ENCODE data around the gene SLC34A2.

The SLC34A2 gene

GRCh38 chr4:25637581-25638220 lies 17.9 kb upstream of the SLC34A2 start:
- ChIA-PET POLR2A (no interaction called here), CTCF (interaction anchor here (1.2 kb wide), 1 partner anchor 130 kb away, joined by 4 read pairs; no protein-coding TSS in a partner anchor)
- TF ChIP-seq CTCF (IDR thresholded peaks at IDR 0.05; ENCODE audit: insufficient read depth, low read length, missing control alignments), result no peak
- DNase-seq (ENCODE audit: low read depth, low spot score), result no peak
- H3K4me3 ChIP-seq (ENCODE audit: low read depth, low read length), result no peak overlapping the region

- no peak for TF ChIP-seq CTCF (IDR thresholded peaks at IDR 0.05; ENCODE audit: insufficient read depth, low read length, missing control alignments)
- POLR2A ChIA-PET, result no interaction called here
- DNase-seq (ENCODE audit: low read depth, low spot score), result no peak
- CTCF ChIA-PET, result interaction anchor here (1.2 kb wide), 1 partner anchor 130 kb away, joined by 4 read pairs; no protein-coding TSS in a partner anchor
- H3K4me3 ChIP-seq (ENCODE audit: low read depth, low read length), result no peak overlapping the region
Measured at GRCh38 chr4:25638221-25638601, 17.4 kb upstream of the SLC34A2 start.

GRCh38 chr4:25638806-25639205 lies 16.8 kb upstream of the SLC34A2 start:
- no peak overlapping the region for H3K4me3 ChIP-seq (ENCODE audit: low read depth, low read length)
- no peak for DNase-seq (ENCODE audit: low read depth, low spot score)
- no peak for TF ChIP-seq CTCF (IDR thresholded peaks at IDR 0.05; ENCODE audit: insufficient read depth, low read length, missing control alignments)
- POLR2A ChIA-PET, result no interaction called here
- CTCF ChIA-PET, result interaction anchor here (1.2 kb wide), 1 partner anchor 129 kb away, joined by 4 read pairs; no protein-coding TSS in a partner anchor

GRCh38 chr4:25650311-25650710 lies 5.3 kb upstream of the SLC34A2 start:
- H3K4me3 ChIP-seq (ENCODE audit: low read depth, low read length), result no peak overlapping the region
- no peak for TF ChIP-seq CTCF (IDR thresholded peaks at IDR 0.05; ENCODE audit: insufficient read depth, low read length, missing control alignments)
- ChIA-PET POLR2A (no interaction called here), CTCF (no interaction called here)
- no peak for DNase-seq (ENCODE audit: low read depth, low spot score)

GRCh38 chr4:25651682-25652081 lies 4.0 kb upstream of the SLC34A2 start:
- ChIA-PET POLR2A (no interaction called here), CTCF (no interaction called here)
- DNase-seq (ENCODE audit: low read depth, low spot score), result no peak
- TF ChIP-seq CTCF (IDR thresholded peaks at IDR 0.05; ENCODE audit: insufficient read depth, low read length, missing control alignments), result no peak
- no peak overlapping the region for H3K4me3 ChIP-seq (ENCODE audit: low read depth, low read length)

GRCh38 chr4:25654031-25654970 lies 1.4 kb upstream of the SLC34A2 start:
- POLR2A ChIA-PET, result no interaction called here
- CTCF ChIA-PET, result no interaction called here
- no peak overlapping the region for H3K4me3 ChIP-seq (ENCODE audit: low read depth, low read length)
- DNase-seq (ENCODE audit: low read depth, low spot score), result no peak
- TF ChIP-seq CTCF (IDR thresholded peaks at IDR 0.05; ENCODE audit: insufficient read depth, low read length, missing control alignments), result no peak

All from AG04449 (cell line).